Astrocyte of the cerebellum (primary cell): ENCODE measurements around the gene ABAT.
"Not testable (repeated sequence)": the region's sequence is repeated elsewhere in the genome, so short reads cannot be mapped to it uniquely, and the experiment has no call there.

Experiments
- DNase-seq: peaks from one replicate; pipeline ENCODE4 v3.0.0-alpha.2; 2011; ENCODE audit warnings: low read depth
- H3K4me3 ChIP-seq: 2 replicates; pipeline ENCODE4 v1.5.1; 2011; ENCODE audit warnings: mild to moderate bottlenecking, low read depth, low read length, moderate library complexity
- CTCF ChIP-seq: IDR thresholded peaks from 2 replicates; pipeline ENCODE4 v1.5.1; 2012; ENCODE audit warnings: low read length, low read depth, moderate library complexity, mild to moderate bottlenecking; ENCODE audit errors: missing control alignments
- in situ Hi-C: cut with HindIII; loops from 2 replicates; pipeline ENCODE4 v1.10.0; 2017; ENCODE audit warnings: low sequenced_read_pairs

The ABAT gene

DNA sequence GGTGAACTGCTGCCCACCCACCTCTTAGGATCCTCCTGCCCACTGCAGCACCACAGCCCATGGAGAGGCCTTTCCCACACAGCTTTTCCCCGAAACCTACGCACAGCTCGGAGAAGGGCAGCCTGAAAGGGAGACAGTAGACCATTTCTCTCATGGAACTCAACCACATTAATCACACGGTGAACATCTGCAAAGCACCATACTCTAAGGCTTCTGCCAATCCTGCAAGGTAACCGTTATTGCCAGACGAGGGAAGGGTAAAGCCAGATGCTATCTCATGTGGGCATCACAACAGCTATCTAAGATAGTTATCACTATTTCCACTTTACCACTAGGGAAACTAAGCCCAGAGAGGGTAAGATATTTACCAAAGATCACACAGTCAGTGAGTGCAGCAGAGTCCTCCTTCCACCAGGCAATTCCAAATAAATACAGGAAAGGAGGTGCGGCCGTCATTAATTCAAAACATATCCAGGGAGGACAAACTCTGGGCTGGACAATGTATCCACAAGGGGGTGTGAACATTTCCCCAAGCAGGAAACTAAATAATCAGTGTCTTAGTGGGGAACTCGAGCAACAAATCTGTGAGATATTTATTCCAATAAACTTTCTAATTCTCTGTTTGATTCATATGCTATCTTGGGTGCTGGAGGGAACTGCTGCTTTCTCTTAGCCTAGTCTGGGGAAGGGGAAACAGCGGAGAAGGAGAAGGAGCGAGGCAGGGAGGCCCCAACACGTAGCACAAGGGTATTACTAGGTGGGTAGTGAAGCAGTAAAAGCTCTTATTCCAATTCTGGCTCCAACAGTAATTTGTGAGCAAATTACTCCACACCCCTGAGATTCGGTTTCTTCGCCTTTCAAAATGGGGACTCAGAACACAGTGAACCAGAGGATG, 122.3 kb downstream of the ABAT start:
- in situ Hi-C loops, result no loop called here
- H3K4me3 ChIP-seq, result peak overlapping the region; percentile 99
- DNase-seq, result no peak
- no peak for TF ChIP-seq CTCF

- in situ Hi-C loops, result no loop called here
- peak; percentile 90 for DNase-seq
- TF ChIP-seq CTCF, result no peak
- peak within 1 kb of the TSS; percentile 99 for H3K4me3 ChIP-seq
These were observed 123.2 kb downstream of the ABAT start, which contains the start of the genes PMM2 and TMEM186 for GRCh38 chr16:8797364-8798173. Gene PMM2 (plus strand): TSS chr16:8797839. CDS start chr16:8797883, 44 bp downstream. Gene TMEM186 (minus strand): TSS chr16:8797639. CDS start chr16:8797614, 25 bp downstream.

DNA sequence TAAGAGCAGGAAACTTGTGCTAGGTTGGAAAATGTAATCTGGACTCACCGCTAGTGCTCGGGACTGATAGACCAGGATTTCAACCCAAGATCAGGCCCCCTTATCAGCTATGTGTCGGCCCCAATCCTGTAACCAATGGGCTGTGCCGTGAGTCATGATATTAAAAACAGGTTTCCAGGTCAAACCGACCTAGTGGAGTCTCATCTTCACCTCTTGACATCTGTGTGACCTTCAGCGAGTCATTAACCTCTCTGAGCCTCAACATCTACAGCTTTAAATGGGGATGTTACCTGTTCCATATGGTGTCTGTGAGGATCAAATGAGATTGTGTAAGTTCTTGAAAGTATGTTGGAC, 123.7 kb downstream of the ABAT start:
- H3K4me3 ChIP-seq, result peak overlapping the region; percentile 99
- no peak for DNase-seq
- in situ Hi-C loops, result no loop called here
- TF ChIP-seq CTCF, result no peak

DNA sequence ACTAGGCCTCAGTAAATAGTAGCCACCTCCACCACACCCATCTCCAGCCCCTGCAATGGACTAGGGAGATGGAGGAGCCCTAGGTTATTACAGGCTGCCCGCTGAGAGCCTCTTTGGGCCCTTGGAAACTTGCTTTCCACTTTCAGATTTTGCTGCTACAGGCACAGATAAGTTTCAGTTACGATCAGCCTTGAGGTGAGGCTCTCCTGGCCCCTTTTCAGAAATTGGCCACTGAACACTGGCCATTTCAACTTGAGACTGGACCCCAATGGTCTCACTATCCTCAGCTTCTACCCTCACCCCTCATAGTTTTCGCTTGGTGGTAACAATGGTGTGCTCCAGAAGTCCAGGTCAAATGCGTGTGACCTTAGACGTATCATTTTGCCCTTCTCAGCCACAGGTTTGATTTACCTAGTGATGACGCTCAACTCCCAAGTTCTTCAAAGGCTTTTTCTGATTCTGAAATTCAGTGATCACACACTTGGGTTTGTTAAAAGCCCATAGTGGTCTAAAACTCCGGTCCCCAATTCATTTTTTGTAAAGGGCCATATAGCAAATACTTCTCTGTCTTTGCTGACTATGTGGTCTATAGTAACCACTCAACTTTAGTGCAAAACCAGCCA, 124.2 kb downstream of the ABAT start:
- in situ Hi-C loops, result no loop called here
- DNase-seq, result no peak
- peak overlapping the region; percentile 99 for H3K4me3 ChIP-seq
- no peak for TF ChIP-seq CTCF

- in situ Hi-C loops, result loop anchor here (5.0 to 25.0 kb wide), 2 partner anchors 111 to 139 kb away; no protein-coding TSS in a partner anchor
- no peak for DNase-seq
- H3K4me3 ChIP-seq, result no peak overlapping the region
- no peak for TF ChIP-seq CTCF
These were observed 127.3 kb downstream of the ABAT start for GRCh38 chr16:8801701-8802100.

- in situ Hi-C loops, result loop anchor here (5.0 to 25.0 kb wide), 2 partner anchors 109 to 141 kb away; no protein-coding TSS in a partner anchor
- not testable (repeated sequence) for DNase-seq, H3K4me3 ChIP-seq
These were observed 129.3 kb downstream of the ABAT start for GRCh38 chr16:8803733-8804132.
